NCI-H2227 treated with DMSO at 0.1 percent for 48 hours (cell line): ENCODE results near the gene MGAT5.

Experiments
- DNase-seq: peaks from one replicate; lab custom pipeline; 2025; lab: John Stamatoyannopoulos, UW

Gene MGAT5

GRCh38 chr2:134368009-134368817 is 114.3 kb downstream of the MGAT5 start:
- no peak for DNase-seq

- DNase-seq, result no peak
These were observed 115.5 kb downstream of the MGAT5 start for GRCh38 chr2:134369220-134369902.

GRCh38 chr2:134370655-134371445 is 117.0 kb downstream of the MGAT5 start:
- no peak for DNase-seq

- DNase-seq, result no peak
These were observed 118.3 kb downstream of the MGAT5 start for GRCh38 chr2:134372141-134372540.

GRCh38 chr2:134372611-134373131 is 118.8 kb downstream of the MGAT5 start:
- no peak for DNase-seq

GRCh38 chr2:134375935-134376334 is 122.1 kb downstream of the MGAT5 start:
- peak; percentile 57 for DNase-seq

- no peak for DNase-seq
These were observed 123.9 kb downstream of the MGAT5 start for GRCh38 chr2:134377730-134378129.

GRCh38 chr2:134379293-134379692 is 125.4 kb downstream of the MGAT5 start:
- no peak for DNase-seq

- DNase-seq, result no peak
These were observed 125.8 kb downstream of the MGAT5 start for GRCh38 chr2:134379722-134380121.

- DNase-seq, result no peak
These were observed 127.3 kb downstream of the MGAT5 start for GRCh38 chr2:134381141-134381540.

- no peak for DNase-seq
These were observed 130.3 kb downstream of the MGAT5 start for GRCh38 chr2:134384131-134384530.

GRCh38 chr2:134385195-134385594 is 131.3 kb downstream of the MGAT5 start:
- no peak for DNase-seq

GRCh38 chr2:134386310-134386709 is 132.4 kb downstream of the MGAT5 start:
- DNase-seq, result no peak

- no peak for DNase-seq
These were observed 135.5 kb downstream of the MGAT5 start for GRCh38 chr2:134389381-134389780.

GRCh38 chr2:134391751-134392160 is 137.9 kb downstream of the MGAT5 start:
- DNase-seq, result no peak

GRCh38 chr2:134392442-134393074 is 138.7 kb downstream of the MGAT5 start:
- DNase-seq, result no peak

- DNase-seq, result no peak
These were observed 139.2 kb downstream of the MGAT5 start for GRCh38 chr2:134393075-134393461.

- no peak for DNase-seq
These were observed 141.9 kb downstream of the MGAT5 start for GRCh38 chr2:134395779-134396178.

GRCh38 chr2:134396493-134396892 is 142.6 kb downstream of the MGAT5 start:
- DNase-seq, result no peak

GRCh38 chr2:134397146-134397896 is 143.4 kb downstream of the MGAT5 start:
- no peak for DNase-seq

GRCh38 chr2:134398300-134398699 is 144.4 kb downstream of the MGAT5 start:
- DNase-seq, result no peak
